GM12872 (cell line): Measurements from ENCODE around the gene SLC25A36.
A peak's percentile ranks its signal among the peaks of the same experiment; 100 is the strongest.

Experiments used
- TF ChIP-seq, protein P1 (sequence below): IDR thresholded peaks from 3 replicates; pipeline ENCODE4 v1.5.1; 2011; ENCODE audit warnings: low read depth, mild to moderate bottlenecking, low read length, moderate library complexity; ENCODE audit not compliant: insufficient read depth

Gene SLC25A36

DNA sequence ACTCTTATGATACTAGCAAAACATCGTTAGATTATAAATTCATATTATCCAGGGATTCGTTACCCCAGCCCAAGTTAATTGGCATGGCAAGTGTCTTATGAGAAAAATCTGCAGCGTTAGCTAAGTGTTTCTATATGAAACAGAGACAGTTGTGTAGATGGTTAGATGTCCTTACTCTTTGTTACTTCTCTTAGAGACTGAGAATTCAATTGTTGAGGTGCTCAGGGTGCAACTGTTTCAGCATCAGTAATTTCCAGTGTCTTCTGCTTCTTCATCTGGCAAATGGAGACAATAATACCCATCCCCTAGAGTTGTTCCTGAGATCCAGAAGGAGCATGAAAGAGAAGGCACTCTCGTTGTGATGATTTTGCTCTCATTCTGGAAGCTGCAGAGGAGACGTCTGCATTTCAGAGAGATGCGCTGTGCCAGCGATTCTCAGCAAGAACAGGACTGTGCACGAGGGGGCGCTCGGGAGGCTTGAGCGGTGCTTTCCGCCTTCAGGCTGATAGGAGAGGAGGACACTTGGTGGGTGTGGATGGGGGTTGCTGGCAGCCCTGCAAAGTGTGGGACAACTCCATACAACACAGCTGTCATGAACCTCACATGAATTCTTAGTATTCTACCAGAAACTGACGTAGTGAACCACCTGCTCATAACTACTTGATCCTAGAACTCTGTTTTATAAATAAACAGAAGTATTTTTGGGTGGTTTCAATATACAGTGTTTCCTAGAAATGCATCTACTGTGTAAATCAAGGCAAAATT, 69.8 kb downstream of the SLC25A36 start:
- TF ChIP-seq, protein P1, sequence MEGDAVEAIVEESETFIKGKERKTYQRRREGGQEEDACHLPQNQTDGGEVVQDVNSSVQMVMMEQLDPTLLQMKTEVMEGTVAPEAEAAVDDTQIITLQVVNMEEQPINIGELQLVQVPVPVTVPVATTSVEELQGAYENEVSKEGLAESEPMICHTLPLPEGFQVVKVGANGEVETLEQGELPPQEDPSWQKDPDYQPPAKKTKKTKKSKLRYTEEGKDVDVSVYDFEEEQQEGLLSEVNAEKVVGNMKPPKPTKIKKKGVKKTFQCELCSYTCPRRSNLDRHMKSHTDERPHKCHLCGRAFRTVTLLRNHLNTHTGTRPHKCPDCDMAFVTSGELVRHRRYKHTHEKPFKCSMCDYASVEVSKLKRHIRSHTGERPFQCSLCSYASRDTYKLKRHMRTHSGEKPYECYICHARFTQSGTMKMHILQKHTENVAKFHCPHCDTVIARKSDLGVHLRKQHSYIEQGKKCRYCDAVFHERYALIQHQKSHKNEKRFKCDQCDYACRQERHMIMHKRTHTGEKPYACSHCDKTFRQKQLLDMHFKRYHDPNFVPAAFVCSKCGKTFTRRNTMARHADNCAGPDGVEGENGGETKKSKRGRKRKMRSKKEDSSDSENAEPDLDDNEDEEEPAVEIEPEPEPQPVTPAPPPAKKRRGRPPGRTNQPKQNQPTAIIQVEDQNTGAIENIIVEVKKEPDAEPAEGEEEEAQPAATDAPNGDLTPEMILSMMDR, result peak; percentile 87

DNA sequence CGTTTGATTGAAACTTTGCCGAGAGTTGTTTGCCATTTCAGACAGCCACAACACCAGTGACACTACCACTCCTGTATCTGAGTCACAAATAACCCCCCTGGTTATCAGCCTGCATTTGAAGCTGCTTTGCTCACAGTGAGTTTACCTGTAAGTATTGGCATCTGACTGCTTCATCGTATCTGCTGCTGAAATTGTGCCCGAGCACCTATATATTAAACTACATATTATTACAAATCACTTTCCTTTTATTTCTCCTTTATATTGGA, 70.3 kb downstream of the SLC25A36 start:
- TF ChIP-seq, protein P1, result no peak

DNA sequence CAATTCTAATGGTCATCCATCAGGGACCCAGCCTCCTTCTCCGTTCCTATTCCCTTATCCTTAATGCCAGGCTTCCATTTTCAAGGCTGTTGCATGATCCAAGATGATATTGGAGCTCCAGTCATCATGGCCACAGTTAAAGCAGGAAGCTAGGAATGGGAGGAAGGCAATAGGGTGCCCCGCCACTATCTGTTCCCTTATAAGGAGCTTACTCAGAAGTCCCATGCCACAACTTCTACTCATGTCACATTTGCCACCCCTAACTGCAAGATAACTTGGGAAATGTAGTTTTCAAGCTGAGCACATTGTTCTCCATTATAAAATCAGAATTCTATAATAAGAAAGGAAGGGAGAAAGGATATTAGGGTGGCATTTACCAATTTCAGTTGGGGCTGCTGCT, 70.9 kb downstream of the SLC25A36 start:
- TF ChIP-seq, protein P1, result no peak

- TF ChIP-seq, protein P1, result no peak
Observed at GRCh38 chr3:141015481-141015880, 73.8 kb downstream of the SLC25A36 start.

- TF ChIP-seq, protein P1, result no peak
Observed at GRCh38 chr3:141019244-141019643, 77.6 kb downstream of the SLC25A36 start.

DNA sequence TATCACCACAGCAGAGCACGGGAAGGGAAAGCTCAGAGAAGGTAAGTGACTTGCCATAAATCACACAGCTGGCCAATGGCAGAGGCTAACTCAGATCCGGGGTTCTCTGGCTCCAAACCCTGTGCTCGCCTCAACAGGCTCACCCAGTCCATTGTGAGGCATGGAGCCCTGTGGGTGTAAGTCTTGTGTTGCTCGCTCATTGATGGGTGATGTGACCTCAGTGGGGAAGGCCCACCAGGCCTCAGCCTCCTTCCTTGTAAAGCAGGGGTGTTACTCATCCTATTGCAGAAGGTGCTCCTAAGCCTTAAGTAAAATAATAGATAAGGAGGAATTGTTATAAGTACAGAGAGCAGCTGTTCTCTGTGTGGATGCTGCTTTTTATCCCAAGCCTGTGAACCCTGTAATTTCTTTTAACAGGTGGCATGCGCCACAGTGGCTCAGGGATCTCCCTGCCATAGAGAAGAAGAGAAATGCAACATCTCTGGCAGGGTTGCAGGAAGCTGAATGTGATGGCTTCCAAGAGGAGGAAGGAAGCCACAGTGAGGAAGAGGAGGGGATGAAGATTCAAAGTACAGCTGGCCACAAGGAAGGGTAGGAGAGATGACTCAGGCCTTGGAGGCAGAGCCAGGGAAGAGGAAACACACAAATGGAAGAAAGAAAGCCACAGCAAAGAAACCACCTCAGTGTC, 78.7 kb downstream of the SLC25A36 start:
- TF ChIP-seq, protein P1, result no peak

DNA sequence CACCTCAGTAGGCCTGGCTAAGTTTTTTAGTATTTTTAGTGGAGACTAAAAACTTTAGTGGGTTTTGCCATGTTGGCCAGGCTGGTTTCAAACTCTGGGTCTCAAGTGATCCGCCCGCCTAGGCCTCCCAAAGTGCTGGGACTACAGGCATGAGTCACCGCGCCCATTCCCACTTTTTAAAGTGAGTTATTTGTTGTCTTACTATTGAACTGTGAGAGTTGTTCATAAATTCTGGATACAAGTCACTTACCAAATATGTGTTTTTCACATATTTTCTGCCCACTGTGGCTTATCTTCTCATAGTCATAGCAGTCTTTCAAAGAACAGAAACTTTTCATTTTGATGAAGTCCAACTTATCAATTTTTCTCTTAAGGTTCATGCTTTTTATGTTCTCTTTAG, 79.6 kb downstream of the SLC25A36 start:
- TF ChIP-seq, protein P1, result no peak
